Measurements from ENCODE around the gene ABCA6.
"Not testable (repeated sequence)": the region's sequence is repeated elsewhere in the genome, so short reads cannot be mapped to it uniquely, and the experiment has no call there.

The ABCA6 gene

GRCh38 chr17:69071233-69071586 is 70.5 kb downstream of the ABCA6 start:
- not testable (repeated sequence) for DNase-seq

GRCh38 chr17:69070378-69071232 is 71.1 kb downstream of the ABCA6 start:
- not testable (repeated sequence) for DNase-seq

- DNase-seq, result no peak
These were observed 72.4 kb downstream of the ABCA6 start for GRCh38 chr17:69069226-69069750.

GRCh38 chr17:69067274-69068047 is 74.2 kb downstream of the ABCA6 start:
- no peak for DNase-seq

GRCh38 chr17:69066482-69066881 is 75.2 kb downstream of the ABCA6 start:
- DNase-seq, result no peak

GRCh38 chr17:69065113-69065512 is 76.6 kb downstream of the ABCA6 start:
- no peak for DNase-seq

GRCh38 chr17:69064476-69064875 is 77.2 kb downstream of the ABCA6 start:
- no peak for DNase-seq

GRCh38 chr17:69064001-69064400 is 77.7 kb downstream of the ABCA6 start:
- DNase-seq, result no peak

- DNase-seq, result no peak
These were observed 78.7 kb downstream of the ABCA6 start for GRCh38 chr17:69062860-69063581.

GRCh38 chr17:69061721-69062556 is 79.8 kb downstream of the ABCA6 start:
- no peak for DNase-seq

- DNase-seq, result no peak
These were observed 80.9 kb downstream of the ABCA6 start, which contains the start of gene ABCA9 for GRCh38 chr17:69060822-69061221. Gene ABCA9, minus strand, starts transcription at chr17:69060927. Its CDS starts 9,801 bp downstream, at chr17:69051126.

- no peak for DNase-seq
These were observed 82.1 kb downstream of the ABCA6 start for GRCh38 chr17:69059458-69060175.

GRCh38 chr17:69058165-69058564 is 83.5 kb downstream of the ABCA6 start:
- DNase-seq, result no peak

- no peak for DNase-seq
These were observed 84.4 kb downstream of the ABCA6 start for GRCh38 chr17:69057280-69057679.

GRCh38 chr17:69056179-69056823 is 85.4 kb downstream of the ABCA6 start:
- no peak for DNase-seq

- no peak for DNase-seq
These were observed 86.4 kb downstream of the ABCA6 start for GRCh38 chr17:69055334-69055733.

- DNase-seq, result no peak
These were observed 90.5 kb downstream of the ABCA6 start for GRCh38 chr17:69050999-69051775.

GRCh38 chr17:69048634-69049033 is 93.1 kb downstream of the ABCA6 start:
- DNase-seq, result no peak
